Colonic mucosa (tissue), 4 donors: ENCODE data around the gene GPR32. TPM values are rescaled to one million over a fixed set of nuclear protein-coding genes. Genes with fewer than 3 reads are reported as not detected.

Experiments used
- DNase-seq: peaks from one replicate; pipeline ENCODE4 v3.0.0-alpha.2; 2020
- H3K27ac ChIP-seq: fragments of 200-600 bp; one replicate; pipeline ENCODE4 v1.8.0; 2021
- H3K27me3 ChIP-seq: fragments of 200-600 bp; one replicate; pipeline ENCODE4 v1.8.0; 2021
- H3K36me3 ChIP-seq: fragments of 200-600 bp; one replicate; pipeline ENCODE4 v1.8.0; 2021
- H3K4me1 ChIP-seq: fragments of 200-600 bp; one replicate; pipeline ENCODE4 v1.8.0; 2021; ENCODE audit warnings: mild to moderate bottlenecking
- H3K4me3 ChIP-seq: fragments of 200-600 bp; one replicate; pipeline ENCODE4 v1.8.0; 2021
- H3K9ac ChIP-seq, 2 donors: one replicate each; pipeline ENCODE4 v1.7.0; 2013; ENCODE audit warnings: control low read depth in 2 of 2, low read depth in 2 of 2, low read length in 2 of 2
- H3K9me3 ChIP-seq: fragments of 200-600 bp; one replicate; pipeline ENCODE4 v1.8.0; 2021
- CTCF ChIP-seq: fragments of 200-600 bp; IDR thresholded peaks from one replicate; pipeline ENCODE4 v1.8.0; 2022; ENCODE audit warnings: antibody characterized with exemption, mild to moderate bottlenecking
- intact Hi-C: fragments of 100-400 bp; cut with DNase I; formaldehyde crosslinking; loops from one replicate; pipeline ENCODE4 v1.14.1; 2022
- total RNA-seq, 2 donors: library from RNA; stranded (reverse); fragmentation: NEBNext Ultra II Directional in 1 of 2; extraction: Animal tissue kit (Norgen Biotek cat#: 25700) in 1 of 2; gene quantifications; one replicate each; pipeline ENCODE4 v1.2.1, GENCODE V29; 2021
- donor health status: healthy.
- donor health status: DM: no; HTN: no; CAD: no.
- donor health status: DM: no; HTN: no; CAD: no.

GPR32 gene
- total RNA-seq, 2 donors from 2014 or later = not detected

- Histone ChIP-seq H3K9ac (no peak overlapping the region), H3K9me3 (no peaks in the 10 kb centered on the region), H3K4me3 (no peak overlapping the region), H3K4me1 (no peaks in the 10 kb centered on the region), H3K36me3 (no peaks in the 10 kb centered on the region), H3K27me3 (no peaks in the 10 kb centered on the region), H3K27ac (no peak overlapping the region)
- intact Hi-C loops = no loop called here
- no peak for TF ChIP-seq CTCF
- DNase-seq = no peak
Observed at GRCh38 chr19:50812474-50812873, 42.2 kb downstream of the GPR32 start.

DNA sequence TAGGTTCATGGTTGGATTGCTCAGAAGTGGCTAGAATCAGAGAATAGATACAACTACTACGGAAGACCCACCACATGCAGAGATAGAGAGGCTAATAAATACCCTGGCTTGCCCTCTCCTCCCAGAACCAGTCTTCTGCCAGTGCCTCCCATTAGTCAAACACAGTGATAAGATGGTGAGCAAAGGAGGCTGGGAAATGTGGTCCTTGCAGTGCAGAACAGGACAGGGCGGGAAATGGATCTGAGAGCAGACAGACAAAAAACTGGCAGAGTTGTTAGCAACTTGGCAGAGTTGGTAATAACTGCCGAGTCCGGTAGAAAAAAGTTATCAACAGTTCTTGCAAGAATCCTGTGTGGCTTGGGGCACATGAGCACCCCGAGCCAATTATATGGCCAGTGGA is 44.6 kb downstream of the GPR32 start:
- Histone ChIP-seq H3K27me3 (no peaks in the 10 kb centered on the region), H3K4me1 (no peaks in the 10 kb centered on the region), H3K27ac (no peak overlapping the region), H3K36me3 (no peaks in the 10 kb centered on the region), H3K9me3 (no peaks in the 10 kb centered on the region), H3K4me3 (no peak overlapping the region), H3K9ac (no peak overlapping the region)
- intact Hi-C loops = no loop called here
- TF ChIP-seq CTCF = no peak
- DNase-seq = no peak

GRCh38 chr19:50815439-50815838 is 45.2 kb downstream of the GPR32 start:
- no peaks in the 10 kb centered on the region for H3K4me1 ChIP-seq
- intact Hi-C loops = no loop called here
- H3K4me3 ChIP-seq = no peak overlapping the region
- no peaks in the 10 kb centered on the region for H3K36me3 ChIP-seq
- H3K9me3 ChIP-seq = no peaks in the 10 kb centered on the region
- H3K27me3 ChIP-seq = no peaks in the 10 kb centered on the region
- no peak overlapping the region for H3K9ac ChIP-seq
- no peak overlapping the region for H3K27ac ChIP-seq
- TF ChIP-seq CTCF = no peak
- DNase-seq = no peak

- Histone ChIP-seq H3K27ac (no peak overlapping the region), H3K36me3 (no peaks in the 10 kb centered on the region), H3K4me3 (peak overlapping the region; percentile 37), H3K27me3 (no peaks in the 10 kb centered on the region), H3K9ac (peak overlapping the region in 1 of 2 donors; percentile 70), H3K9me3 (no peaks in the 10 kb centered on the region), H3K4me1 (no peaks in the 10 kb centered on the region)
- no peak for TF ChIP-seq CTCF
- DNase-seq = peak; percentile 93
- intact Hi-C loops = no loop called here
Observed at GRCh38 chr19:50817941-50818858, 47.9 kb downstream of the GPR32 start.

DNA sequence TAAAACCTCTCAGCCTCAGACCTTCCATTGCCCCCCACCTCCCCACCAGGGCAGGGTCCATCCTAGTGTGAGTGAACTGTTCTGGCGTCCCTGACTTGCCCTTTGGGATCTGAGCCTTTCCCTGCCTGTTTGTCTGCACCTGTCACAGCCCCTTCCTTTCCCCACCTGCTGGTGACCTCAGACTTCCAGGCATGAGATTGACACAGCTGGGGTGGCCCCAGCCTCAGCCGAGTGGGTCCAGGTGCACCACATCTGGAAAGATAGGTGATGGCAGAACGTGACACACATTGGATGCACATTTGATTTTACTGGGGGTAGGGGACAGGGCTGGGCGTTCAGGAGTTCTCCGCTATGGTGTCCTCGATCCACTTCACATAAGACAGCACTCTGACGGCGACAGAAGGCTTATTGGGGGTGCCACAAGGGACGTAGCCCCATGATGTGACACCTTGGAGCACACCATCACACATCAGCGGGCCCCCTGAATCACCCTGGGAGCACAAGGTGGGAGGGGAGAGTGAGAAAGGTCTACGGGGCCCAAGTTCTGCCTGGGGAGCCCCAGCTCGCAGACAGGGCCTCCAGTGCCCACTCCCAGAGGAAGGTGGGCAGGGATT is 48.7 kb downstream of the GPR32 start:
- TF ChIP-seq CTCF = no peak
- no peaks in the 10 kb centered on the region for H3K9me3 ChIP-seq
- peak overlapping the region; percentile 37 for H3K4me3 ChIP-seq
- H3K9ac ChIP-seq = peak overlapping the region in 1 of 2 donors; percentile 70
- H3K36me3 ChIP-seq = no peaks in the 10 kb centered on the region
- no peaks in the 10 kb centered on the region for H3K4me1 ChIP-seq
- no peak for DNase-seq
- H3K27ac ChIP-seq = no peak overlapping the region
- no peaks in the 10 kb centered on the region for H3K27me3 ChIP-seq
- intact Hi-C loops = no loop called here
